OCI-LY7 (cell line): ENCODE data around the gene ATG9A. TPM values are rescaled to one million over a fixed set of nuclear protein-coding genes. Genes with fewer than 3 reads are reported as not detected.

ENCODE experiments used
- BruUV-seq: library from RNA; stranded (reverse); fragments of 400-500 nt; replicated peaks from 2 replicates; lab custom pipeline; 2021; lab: Mats Ljungman, UMichigan
- CTCF ChIA-PET: fragments of 300-600 bp; sonication (Branson Sonifier 250); formaldehyde crosslinking; loops from one replicate; lab custom pipeline; 2022; ENCODE audit warnings: antibody characterized with exemption; ENCODE audit not compliant: unreplicated experiment; lab: Charles Lee
- POLR2A ChIA-PET: fragments of 300-600 bp; sonication (Branson Sonifier 250); formaldehyde crosslinking; loops from one replicate; lab custom pipeline; 2022; ENCODE audit warnings: antibody characterized with exemption; lab: Charles Lee
- DNase-seq: peaks from one replicate; pipeline ENCODE4 v3.0.0-alpha.2; 2015; ENCODE audit warnings: low spot score
- H2AFZ ChIP-seq: fragments of 200-600 bp; sonication (generic), shearing (Covaris generic); 2 replicates; pipeline ENCODE4 v1.6.1; 2014; ENCODE audit warnings: mild to moderate bottlenecking, antibody characterized with exemption, low read length, moderate library complexity
- H3K27ac ChIP-seq: fragments of 200-600 bp; sonication (generic); 2 replicates; pipeline ENCODE4 v1.5.1; 2014; ENCODE audit warnings: mixed run types, low read depth, mild to moderate bottlenecking, moderate library complexity, low read length, inconsistent platforms; ENCODE audit not compliant: poor library complexity, severe bottlenecking
- H3K36me3 ChIP-seq: fragments of 200-600 bp; sonication (generic); 2 replicates; pipeline ENCODE4 v1.6.1; 2014; ENCODE audit warnings: mild to moderate bottlenecking, antibody characterized with exemption, low read length, moderate library complexity, mixed read lengths; ENCODE audit not compliant: insufficient read depth
- H3K4me1 ChIP-seq: fragments of 200-600 bp; sonication (generic); 2 replicates; pipeline ENCODE4 v1.5.1; 2014; ENCODE audit warnings: mild to moderate bottlenecking, low read length; ENCODE audit not compliant: insufficient read depth, poor library complexity, severe bottlenecking
- H3K4me2 ChIP-seq: fragments of 200-600 bp; sonication (generic); 2 replicates; pipeline ENCODE4 v1.6.1; 2014; ENCODE audit warnings: mild to moderate bottlenecking, low read length
- H3K4me3 ChIP-seq: fragments of 200-600 bp; sonication (generic); 2 replicates; pipeline ENCODE4 v1.5.1; 2014; ENCODE audit warnings: mild to moderate bottlenecking, low read depth, low read length; ENCODE audit not compliant: poor library complexity, severe bottlenecking
- H3K79me2 ChIP-seq: fragments of 200-600 bp; sonication (generic); 2 replicates; pipeline ENCODE4 v1.6.1; 2016; ENCODE audit warnings: low read depth, mild to moderate bottlenecking, low read length, moderate library complexity, mixed read lengths; ENCODE audit not compliant: insufficient read depth
- H3K9me2 ChIP-seq: fragments of 200-600 bp; sonication (generic); 2 replicates; pipeline ENCODE4 v1.6.1; 2016; ENCODE audit warnings: mild to moderate bottlenecking, low read length, mixed read lengths; ENCODE audit not compliant: insufficient read depth
- H3K9me3 ChIP-seq: fragments of 200-600 bp; sonication (generic); 2 replicates; pipeline ENCODE4 v1.6.1; 2014; ENCODE audit warnings: mild to moderate bottlenecking, mixed run types, low read length, mixed read lengths
- H4K20me1 ChIP-seq: fragments of 200-600 bp; sonication (generic); 2 replicates; pipeline ENCODE4 v1.6.1; 2014; ENCODE audit warnings: mild to moderate bottlenecking, antibody characterized with exemption, low read length, moderate library complexity, mixed read lengths; ENCODE audit not compliant: insufficient read depth
- CTCF ChIP-seq: fragments of 200-600 bp; sonication (generic); conservative IDR thresholded peaks from 2 replicates; pipeline ENCODE4 v1.5.1; 2014; ENCODE audit warnings: mild to moderate bottlenecking, antibody characterized with exemption, low read length, moderate library complexity, mixed read lengths
- EZH2phosphoT487 ChIP-seq: fragments of 200-600 bp; sonication (generic); IDR thresholded peaks from 2 replicates; pipeline ENCODE4 v1.6.1; 2018; ENCODE audit warnings: low read depth, borderline replicate concordance, mild to moderate bottlenecking, mixed run types, antibody characterized with exemption, low read length, moderate library complexity, mixed read lengths
- intact Hi-C: fragments of 100-400 bp; cut with micrococcal nuclease; formaldehyde crosslinking; loops from one replicate; pipeline ENCODE4 v1.10.0; 2022; ENCODE audit not compliant: unreplicated experiment
- total RNA-seq, 2 experiments: library from RNA; depleted of rRNA in 1 of 2; stranded (reverse); fragments of >200 nt in 1 of 2; shearing (Covaris generic) in 1 of 2; gene quantifications; 2 replicates each; pipeline ENCODE4 v1.2.3, GENCODE V29; 2014 to 2022

Gene ATG9A
- total RNA-seq, 2 experiments from 2014 or later = 22.2 to 23.4 TPM

GRCh38 chr2:219209236-219210195 is 19.9 kb downstream of the ATG9A start:
- peaks cover 4% of the 10 kb centered on the region; the same call in 1 of the 2 replicates for H3K79me2 ChIP-seq
- peaks cover 46% of the 10 kb centered on the region for H3K36me3 ChIP-seq
- peaks cover 7% of the 10 kb centered on the region; the same call in 1 of the 2 replicates for H3K9me3 ChIP-seq
- H2AFZ ChIP-seq = no peak overlapping the region
- H3K4me3 ChIP-seq = no peak overlapping the region
- no peak for TF ChIP-seq EZH2phosphoT487
- no peak for TF ChIP-seq CTCF
- H4K20me1 ChIP-seq = no peaks in the 10 kb centered on the region
- H3K9me2 ChIP-seq = no peaks in the 10 kb centered on the region
- no peak for DNase-seq
- intact Hi-C loops = no loop called here
- POLR2A ChIA-PET = no interaction called here
- no peak overlapping the region for H3K27ac ChIP-seq
- H3K4me2 ChIP-seq = no peak overlapping the region
- CTCF ChIA-PET = no interaction called here
- no TSS peak for BruUV-seq
- H3K4me1 ChIP-seq = peaks cover 17% of the 10 kb centered on the region

GRCh38 chr2:219207884-219208740 is 21.3 kb downstream of the ATG9A start:
- ChIA-PET POLR2A (interaction anchor here (0.6 to 1.4 kb wide), 3 partner anchors 19 to 38 kb away, joined by 3 to 6 read pairs (median 3); partner anchors contain the start of gene CNPPD1), CTCF (interaction anchor here (1.0 kb wide), 1 partner anchor 31 kb away, joined by 3 read pairs; the partner anchor contains the start of gene CNPPD1)
- H3K36me3 ChIP-seq = peaks cover 44% of the 10 kb centered on the region
- peaks cover 4% of the 10 kb centered on the region; the same call in 1 of the 2 replicates for H3K79me2 ChIP-seq
- no peak for DNase-seq
- peak overlapping the region; percentile 69 for H3K4me3 ChIP-seq
- peaks cover 8% of the 10 kb centered on the region; the same call in 1 of the 2 replicates for H3K9me3 ChIP-seq
- H3K4me1 ChIP-seq = peaks cover 17% of the 10 kb centered on the region
- TF ChIP-seq EZH2phosphoT487 (no peak), CTCF (no peak)
- BruUV-seq = no TSS peak
- intact Hi-C loops = loop anchor here (1.0 kb wide), 1 partner anchor 37 kb away; the partner anchor contains the start of genes GLB1L and STK16
- no peak overlapping the region for H2AFZ ChIP-seq
- H3K9me2 ChIP-seq = no peaks in the 10 kb centered on the region
- H4K20me1 ChIP-seq = no peaks in the 10 kb centered on the region
- no peak overlapping the region for H3K27ac ChIP-seq
- H3K4me2 ChIP-seq = peak overlapping the region; percentile 93
